Ectodermal cell (in vitro differentiated cells): Measurements from ENCODE around the gene CHRD. TPM values are rescaled to one million over a fixed set of nuclear protein-coding genes. Genes with fewer than 3 reads are reported as not detected.

Source experiments
- H3K27ac ChIP-seq: 2 replicates; pipeline ENCODE4 v1.7.0; 2013; ENCODE audit warnings: mild to moderate bottlenecking, low read depth, low read length; ENCODE audit not compliant: insufficient read depth, poor library complexity, severe bottlenecking
- H3K27me3 ChIP-seq: 2 replicates; pipeline ENCODE4 v1.7.0; 2013; ENCODE audit warnings: mild to moderate bottlenecking, low read length; ENCODE audit not compliant: insufficient read depth, control insufficient read depth, poor library complexity, severe bottlenecking
- H3K36me3 ChIP-seq: one replicate; pipeline ENCODE4 v1.7.0; 2013; ENCODE audit warnings: low read length; ENCODE audit not compliant: control insufficient read depth, insufficient read depth
- H3K4me1 ChIP-seq: one replicate; pipeline ENCODE4 v1.7.0; 2013; ENCODE audit warnings: low read length; ENCODE audit not compliant: control insufficient read depth, insufficient read depth
- H3K4me3 ChIP-seq: 2 replicates; pipeline ENCODE4 v1.7.0; 2013; ENCODE audit warnings: low read depth, low read length, control low read depth; ENCODE audit not compliant: insufficient read depth
- H3K9me3 ChIP-seq: 2 replicates; pipeline ENCODE4 v1.7.0; 2013; ENCODE audit warnings: mild to moderate bottlenecking, low read length, moderate library complexity; ENCODE audit not compliant: control insufficient read depth
- WGBS, 2 experiments: methylation state at CpG; one replicate each; pipeline ENCODE4 v1.1.7; 2013; ENCODE audit warnings: missing lambda C conversion rate in 2 of 2; 5-methylcytosine and 5-hydroxymethylcytosine counted together
- polyA plus RNA-seq, 4 experiments: library from polyadenylated mRNA; stranded (reverse); fragments of 50-300 nt; gene quantifications; one replicate each; pipeline ENCODE4 v1.2.3, GENCODE V29; 2013

The CHRD gene
- polyA plus RNA-seq (2013, experiment 1 of 4): 9.1 TPM
- 8.6 TPM for polyA plus RNA-seq (2013, experiment 2 of 4)
- polyA plus RNA-seq (2013, experiment 3 of 4): 9.9 TPM
- 12.7 TPM for polyA plus RNA-seq (2013, experiment 4 of 4)

GRCh38 chr3:184379358-184380184, at the start of gene CHRD:
TSS of gene CHRD (plus strand) at chr3:184380054. CDS start at chr3:184380319, 265 bp downstream.
- Histone ChIP-seq H3K36me3 (no peaks in the 10 kb centered on the region), H3K4me3 (peak within 1 kb of the TSS; percentile 40), H3K9me3 (no peaks in the 10 kb centered on the region), H3K4me1 (peaks cover 29% of the 10 kb centered on the region), H3K27me3 (peaks cover 35% of the 10 kb centered on the region), H3K27ac (no peak within 1 kb of the TSS)
- 4% methylated on average over 58 to 62 of the region's 71 CpGs for WGBS, 2 experiments

GRCh38 chr3:184332370-184333090, 47.3 kb upstream of the CHRD start:
- Histone ChIP-seq H3K27me3 (no peaks in the 10 kb centered on the region), H3K36me3 (peaks cover 52% of the 10 kb centered on the region), H3K27ac (no peak overlapping the region), H3K4me3 (no peak overlapping the region), H3K4me1 (peaks cover 12% of the 10 kb centered on the region), H3K9me3 (no peaks in the 10 kb centered on the region)
- 94 to 96% methylated on average over 10 of the region's 10 CpGs for WGBS, 2 experiments

GRCh38 chr3:184333190-184333589, 46.7 kb upstream of the CHRD start:
- 95 to 96% methylated on average over 6 of the region's 6 CpGs for WGBS, 2 experiments
- Histone ChIP-seq H3K27me3 (no peaks in the 10 kb centered on the region), H3K27ac (no peak overlapping the region), H3K9me3 (no peaks in the 10 kb centered on the region), H3K4me3 (no peak overlapping the region), H3K36me3 (peaks cover 46% of the 10 kb centered on the region), H3K4me1 (peaks cover 16% of the 10 kb centered on the region)

GRCh38 chr3:184333700-184334099, 46.2 kb upstream of the CHRD start:
- Histone ChIP-seq H3K4me3 (no peak overlapping the region), H3K36me3 (peaks cover 41% of the 10 kb centered on the region), H3K9me3 (no peaks in the 10 kb centered on the region), H3K4me1 (peaks cover 22% of the 10 kb centered on the region), H3K27ac (no peak overlapping the region), H3K27me3 (no peaks in the 10 kb centered on the region)
- 91 to 94% methylated on average over 3 of the region's 3 CpGs for WGBS, 2 experiments

GRCh38 chr3:184334470-184335158, 45.2 kb upstream of the CHRD start:
- H3K27ac ChIP-seq: peak overlapping the region; percentile 23
- WGBS, 2 experiments: 91 to 93% methylated on average over 14 to 15 of the region's 15 CpGs
- no peaks in the 10 kb centered on the region for H3K27me3 ChIP-seq
- peaks cover 27% of the 10 kb centered on the region for H3K4me1 ChIP-seq
- H3K36me3 ChIP-seq: peaks cover 32% of the 10 kb centered on the region
- H3K4me3 ChIP-seq: no peak overlapping the region
- H3K9me3 ChIP-seq: no peaks in the 10 kb centered on the region

GRCh38 chr3:184335291-184335660, 44.6 kb upstream of the CHRD start:
- H3K9me3 ChIP-seq: no peaks in the 10 kb centered on the region
- whole genome bisulfite sequencing, 2 experiments: 77 to 87% methylated on average over 4 of the region's 4 CpGs
- H3K4me3 ChIP-seq: peak overlapping the region; percentile 68
- H3K27ac ChIP-seq: peak overlapping the region; percentile 95
- peaks cover 27% of the 10 kb centered on the region for H3K4me1 ChIP-seq
- H3K36me3 ChIP-seq: peaks cover 31% of the 10 kb centered on the region
- no peaks in the 10 kb centered on the region for H3K27me3 ChIP-seq

GRCh38 chr3:184335661-184336546, 44.0 kb upstream of the CHRD start:
- H3K9me3 ChIP-seq: no peaks in the 10 kb centered on the region
- H3K27ac ChIP-seq: peak overlapping the region; percentile 95
- peaks cover 27% of the 10 kb centered on the region for H3K4me1 ChIP-seq
- 0 to 1% methylated on average over 77 of the region's 77 CpGs for WGBS, 2 experiments
- H3K4me3 ChIP-seq: peak overlapping the region; percentile 68
- no peaks in the 10 kb centered on the region for H3K27me3 ChIP-seq
- H3K36me3 ChIP-seq: peaks cover 31% of the 10 kb centered on the region

GRCh38 chr3:184336547-184337398, 43.1 kb upstream of the CHRD start:
- H3K36me3 ChIP-seq: peaks cover 24% of the 10 kb centered on the region
- H3K27me3 ChIP-seq: no peaks in the 10 kb centered on the region
- no peaks in the 10 kb centered on the region for H3K9me3 ChIP-seq
- 47 to 49% methylated on average over 17 of the region's 17 CpGs for WGBS, 2 experiments
- H3K4me3 ChIP-seq: peak overlapping the region; percentile 68
- peak overlapping the region; percentile 95 for H3K27ac ChIP-seq
- peaks cover 27% of the 10 kb centered on the region for H3K4me1 ChIP-seq

GRCh38 chr3:184337399-184337714, 42.5 kb upstream of the CHRD start, which contains the start of gene FAM131A:
TSS of gene FAM131A (plus strand) at chr3:184337600. CDS start at chr3:184337631, 31 bp downstream.
- WGBS, 2 experiments: 90 to 94% methylated on average over 6 of the region's 6 CpGs
- no peaks in the 10 kb centered on the region for H3K9me3 ChIP-seq
- H3K4me1 ChIP-seq: peaks cover 27% of the 10 kb centered on the region
- H3K4me3 ChIP-seq: peak within 1 kb of the TSS; percentile 68
- no peaks in the 10 kb centered on the region for H3K27me3 ChIP-seq
- H3K27ac ChIP-seq: peak within 1 kb of the TSS; percentile 95
- H3K36me3 ChIP-seq: peaks cover 20% of the 10 kb centered on the region
